Measurements from ENCODE around the gene FBXW11.
"Not testable (repeated sequence)": the region's sequence is repeated elsewhere in the genome, so short reads cannot be mapped to it uniquely, and the experiment has no call there.

FBXW11 gene

DNA sequence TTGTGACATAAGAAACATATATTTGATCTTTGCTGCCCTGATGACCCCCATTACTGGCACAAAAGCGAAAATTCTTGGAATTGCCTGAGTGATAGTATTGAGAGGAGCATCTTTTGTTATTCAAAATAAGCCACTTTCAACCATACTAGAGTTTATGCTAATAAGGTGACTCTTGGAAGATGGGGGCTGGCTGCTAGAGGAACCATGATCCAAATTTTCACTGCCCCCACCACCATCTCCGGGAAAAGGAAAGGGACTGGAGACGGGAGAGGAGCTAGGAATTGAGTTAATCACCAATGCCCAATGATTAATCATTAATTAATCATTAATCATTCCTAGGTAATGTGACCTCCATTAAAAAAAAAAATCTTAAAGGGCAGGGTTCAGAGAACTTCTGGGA is 25.6 kb downstream of the FBXW11 start:
- no peak for DNase-seq

DNA sequence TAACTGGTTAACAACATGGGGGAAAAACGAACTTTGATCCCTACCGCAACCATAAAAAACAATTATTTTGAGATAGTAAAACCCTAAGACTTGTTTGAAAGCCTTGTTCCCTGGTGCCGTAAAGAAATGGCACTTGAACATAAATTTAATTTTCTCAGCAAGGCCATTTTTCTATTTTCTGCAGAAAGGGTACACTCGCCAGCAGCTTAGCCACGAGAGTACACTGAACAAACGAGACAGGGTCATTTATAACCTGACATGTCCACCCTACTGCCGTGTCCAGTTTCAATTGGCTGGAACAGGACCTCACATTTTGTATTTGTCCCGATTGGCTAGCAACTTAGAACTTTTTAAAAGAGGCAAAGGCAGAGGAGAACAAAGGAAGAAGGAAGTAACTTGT is 26.8 kb downstream of the FBXW11 start:
- DNase-seq, result no peak

DNA sequence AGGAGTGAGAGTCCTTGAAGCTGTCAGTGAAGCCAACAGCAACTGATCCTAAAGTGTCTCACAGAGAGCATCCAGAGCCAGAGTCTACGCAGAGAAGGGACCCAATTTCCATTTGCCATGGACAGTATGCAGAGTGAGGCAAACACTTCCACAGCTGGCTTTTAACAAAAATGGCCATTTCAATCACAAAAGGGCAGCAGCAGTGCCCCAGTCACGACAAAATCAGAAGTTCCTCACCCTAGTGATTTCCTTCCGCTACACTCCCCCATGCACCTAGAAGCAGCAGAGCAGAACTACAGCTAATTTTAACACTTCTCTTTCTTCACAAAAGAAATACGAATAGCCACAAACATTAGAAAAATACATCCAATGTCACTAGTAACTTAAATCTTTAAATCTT is 27.9 kb downstream of the FBXW11 start:
- DNase-seq, result no peak

DNA sequence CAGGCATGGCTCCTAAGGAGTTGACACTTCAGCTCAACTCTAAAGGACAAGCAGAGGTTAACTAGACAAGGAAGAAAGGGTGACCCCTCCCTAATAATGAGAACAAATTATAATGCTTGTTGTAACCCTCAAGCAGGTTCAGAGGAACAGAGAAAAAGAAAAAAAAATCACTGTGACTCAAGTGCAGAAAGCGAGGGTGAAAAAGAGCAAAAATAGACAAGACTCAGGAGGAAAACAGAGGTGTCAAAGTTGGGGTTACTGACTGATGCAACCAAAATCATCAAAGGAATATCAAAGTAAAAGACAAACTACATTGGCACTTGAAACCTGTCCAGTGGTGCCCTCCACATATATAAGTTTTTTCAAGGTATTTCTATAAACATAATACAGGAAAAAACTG is 28.4 kb downstream of the FBXW11 start:
- no peak for DNase-seq

DNA sequence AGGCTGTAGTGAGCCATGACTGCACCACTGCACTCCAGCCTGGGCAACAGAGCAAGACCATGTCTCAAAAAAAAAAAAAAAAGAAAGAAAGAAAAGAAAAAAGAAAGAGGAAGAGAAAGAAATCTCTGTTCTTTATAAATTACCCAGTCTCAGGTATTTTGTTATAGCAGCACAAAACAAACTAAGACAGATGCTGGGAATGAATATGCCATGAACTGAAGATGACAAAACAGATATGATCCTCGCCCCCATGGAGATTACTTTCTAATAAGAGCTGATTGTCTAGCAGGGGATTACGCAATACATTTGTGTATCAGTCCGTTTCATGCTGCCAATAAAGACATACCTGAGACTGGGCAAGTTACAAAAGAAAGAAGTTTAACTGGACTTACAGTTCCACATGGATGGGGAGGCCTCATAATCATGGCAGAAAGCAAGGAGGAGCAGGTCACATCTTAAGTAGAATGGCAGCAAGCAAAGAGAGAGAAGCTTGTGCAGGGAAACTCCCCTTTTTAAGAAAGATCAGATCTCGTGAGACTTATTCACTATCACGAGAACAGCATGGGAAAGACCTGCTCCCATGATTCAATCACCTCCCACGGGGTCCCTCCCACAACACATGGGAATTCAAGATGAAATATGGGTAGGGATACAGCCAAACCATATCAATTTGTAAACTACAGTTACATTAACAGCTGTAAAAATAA is 29.0 kb downstream of the FBXW11 start:
- not testable (repeated sequence) for DNase-seq

DNA sequence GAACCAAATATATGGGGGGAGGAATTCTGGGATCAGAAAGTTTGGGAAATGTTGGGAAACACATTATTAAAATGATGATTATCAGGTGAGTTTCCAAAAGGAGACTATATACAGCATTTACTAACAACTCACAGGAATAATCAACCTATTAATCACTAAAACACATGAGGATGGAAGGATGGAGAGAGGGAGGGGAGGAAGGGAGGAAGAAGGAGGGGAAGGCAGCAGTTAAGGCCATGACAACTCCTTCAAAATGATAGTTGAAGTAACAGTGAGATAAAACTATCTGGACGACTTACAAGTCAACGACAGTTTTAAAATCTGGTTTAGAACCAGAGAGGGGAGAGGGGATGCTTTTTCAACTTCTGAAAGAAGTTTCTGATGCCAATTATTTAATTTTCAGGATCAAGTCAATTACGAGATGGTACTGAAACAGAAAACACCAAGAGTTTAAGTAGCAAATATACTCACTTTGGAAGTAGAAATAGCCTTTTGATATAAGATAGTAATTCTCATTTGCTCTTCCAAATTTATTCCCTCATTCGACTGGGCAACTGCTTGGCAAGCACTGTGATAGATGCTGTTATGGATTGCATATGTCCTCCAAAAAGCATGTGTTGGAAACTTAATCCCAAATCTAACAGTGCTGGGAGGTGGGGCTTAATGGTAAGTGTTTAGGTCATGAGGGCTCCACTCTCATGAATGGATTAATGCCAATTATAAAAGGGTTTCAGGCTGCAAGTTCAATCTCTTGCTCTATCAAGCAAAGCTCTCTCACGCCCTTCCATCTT is 30.4 kb downstream of the FBXW11 start:
- DNase-seq, result no peak

DNA sequence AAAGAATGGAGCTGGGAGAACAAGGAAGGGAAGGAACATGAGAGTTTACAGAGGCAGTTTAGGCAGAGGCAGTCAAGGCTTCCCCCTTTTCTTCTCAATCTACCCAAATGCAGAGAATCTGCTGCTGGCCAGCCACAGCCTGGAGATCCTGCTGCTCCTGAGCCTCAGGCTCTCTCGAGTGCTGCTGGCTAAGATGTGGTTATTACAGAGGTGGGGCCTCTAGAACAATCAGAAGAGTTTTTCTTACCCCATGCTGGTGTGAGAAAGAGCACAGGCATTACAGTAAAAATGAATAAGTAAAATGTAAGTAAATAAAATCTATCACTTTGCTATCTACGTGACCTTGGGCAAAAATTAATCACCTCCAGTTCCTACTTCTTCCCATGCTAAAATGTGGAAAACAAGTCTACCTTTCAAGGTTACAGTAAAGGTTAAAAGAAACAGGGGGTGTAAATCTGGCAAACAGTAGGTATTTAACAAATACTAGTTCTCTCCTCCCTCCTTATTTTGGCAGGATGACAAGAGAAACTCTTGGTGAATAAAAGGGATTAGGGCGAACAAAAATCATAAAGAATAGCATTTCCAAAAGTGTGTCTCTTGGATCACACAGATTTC is 31.1 kb downstream of the FBXW11 start:
- DNase-seq, result no peak

DNA sequence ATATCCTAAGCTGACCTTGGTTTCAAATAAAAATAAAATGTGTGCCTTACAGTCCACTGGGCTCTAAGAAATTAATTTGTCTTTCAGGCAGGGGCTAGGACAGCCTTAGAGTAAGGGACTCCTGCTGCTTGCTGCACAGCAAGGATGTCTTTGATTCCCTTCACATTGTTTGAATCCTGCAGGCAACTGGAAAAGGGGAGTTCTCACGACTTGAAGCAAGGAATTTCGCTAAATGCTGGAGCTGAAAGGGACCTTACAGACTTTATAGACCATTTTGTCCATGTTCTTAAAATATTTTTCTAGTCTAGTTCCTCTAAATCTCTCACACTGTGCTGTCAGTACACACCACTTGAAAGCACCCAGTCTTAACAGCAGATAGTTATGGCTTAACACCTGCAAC is 35.6 kb downstream of the FBXW11 start:
- DNase-seq, result no peak

DNA sequence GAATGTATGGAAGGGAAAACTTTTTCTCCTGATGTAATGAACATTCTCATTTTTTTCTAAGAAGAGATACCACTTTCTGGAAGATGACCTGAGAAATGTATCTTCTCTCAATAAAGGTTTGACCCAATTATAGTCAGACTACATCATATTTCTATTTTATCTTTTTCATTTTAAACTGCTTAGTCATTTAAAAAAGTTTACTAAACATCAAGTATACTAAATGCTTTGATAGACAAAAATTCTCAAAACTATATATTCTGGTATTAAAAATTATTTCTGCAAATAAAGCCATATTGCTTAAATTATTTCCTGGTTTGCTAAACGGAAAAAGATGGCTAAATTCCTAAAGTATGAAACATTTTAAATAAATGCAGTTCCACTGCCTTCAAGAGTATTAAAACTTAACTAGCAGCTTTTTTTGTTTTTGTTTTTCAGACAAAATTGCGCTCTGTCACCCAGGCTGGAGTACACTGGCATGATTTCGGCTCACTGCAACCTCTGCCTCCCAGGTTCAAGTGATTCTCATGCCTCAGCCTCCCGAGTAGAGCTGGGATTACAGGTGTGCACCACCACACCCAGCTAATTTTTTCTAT is 37.1 kb downstream of the FBXW11 start:
- DNase-seq, result no peak

DNA sequence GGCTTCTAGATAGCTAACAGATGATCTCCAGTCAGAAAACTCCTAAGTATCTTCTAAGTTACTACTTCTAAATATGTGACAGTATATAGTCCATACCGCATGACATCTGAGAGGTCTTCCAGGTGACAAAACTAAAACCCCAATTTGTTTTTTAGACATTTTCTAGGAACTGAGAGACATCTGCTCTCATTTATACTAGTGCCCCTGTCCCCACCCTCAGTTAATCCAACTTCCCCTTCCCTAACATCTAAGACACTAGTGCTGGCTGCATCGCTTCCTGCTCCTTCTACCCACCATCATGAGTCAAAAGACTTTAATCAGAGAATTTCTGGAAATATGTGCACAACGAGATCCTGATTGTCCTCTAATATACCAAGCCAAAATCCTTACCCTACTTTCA is 37.9 kb downstream of the FBXW11 start:
- peak; percentile 91 for DNase-seq

DNA sequence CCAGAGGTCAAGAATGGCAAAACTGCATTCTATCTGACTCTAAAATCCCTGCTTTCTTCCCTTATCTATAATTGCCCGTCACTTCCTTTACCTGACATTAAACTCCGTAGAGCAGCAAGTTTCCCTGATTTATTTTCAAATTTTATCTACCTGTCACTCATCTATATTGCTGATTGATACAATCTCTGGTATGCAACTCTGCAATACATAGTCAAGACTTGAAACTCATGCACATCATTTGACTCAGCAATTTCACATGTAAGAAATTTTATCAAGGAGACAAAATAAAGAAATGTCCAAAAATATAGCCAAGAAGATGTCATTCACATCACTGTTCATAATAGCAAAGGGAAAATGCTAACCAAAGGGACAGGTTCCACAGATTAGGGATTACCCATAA is 39.5 kb downstream of the FBXW11 start:
- no peak for DNase-seq

DNA sequence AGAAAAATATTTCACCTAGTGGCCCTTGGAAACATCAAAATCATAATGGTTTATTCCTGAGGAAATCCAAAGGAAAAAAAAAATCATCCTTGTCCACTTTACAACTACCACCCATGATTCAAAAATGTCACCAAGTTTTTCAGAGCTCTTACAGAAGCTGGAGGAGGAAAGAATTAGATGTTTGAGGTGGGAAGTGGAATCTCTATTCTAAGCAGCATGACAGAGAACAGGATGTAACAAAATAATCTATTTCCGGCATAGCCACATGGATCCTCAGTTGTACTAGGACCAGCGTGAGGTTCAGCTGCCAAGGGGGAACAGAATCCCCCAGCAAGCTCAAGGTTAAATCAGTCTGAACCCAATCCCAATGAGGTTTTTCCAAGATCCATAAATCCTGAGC is 40.2 kb downstream of the FBXW11 start:
- DNase-seq, result no peak

DNA sequence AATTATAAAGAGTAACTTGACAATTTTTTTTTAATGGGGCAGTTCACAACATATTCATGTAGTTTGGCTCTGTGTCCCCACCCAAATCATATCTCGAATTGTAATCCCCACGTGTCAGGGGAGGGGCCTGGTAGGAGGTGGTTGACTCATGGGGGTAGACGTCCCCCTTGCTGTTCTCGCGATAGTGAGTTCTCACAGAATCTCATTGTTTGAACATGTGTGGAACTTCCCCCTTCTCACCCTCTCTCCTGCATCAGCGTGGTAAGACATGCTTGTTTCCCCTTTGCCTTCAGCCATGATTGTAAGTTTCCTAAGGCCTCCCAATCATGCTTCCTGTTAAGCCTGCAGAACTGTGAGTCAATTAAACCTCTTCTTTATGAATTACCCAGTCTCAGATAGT is 40.7 kb downstream of the FBXW11 start:
- peak; percentile 79 for DNase-seq

DNA sequence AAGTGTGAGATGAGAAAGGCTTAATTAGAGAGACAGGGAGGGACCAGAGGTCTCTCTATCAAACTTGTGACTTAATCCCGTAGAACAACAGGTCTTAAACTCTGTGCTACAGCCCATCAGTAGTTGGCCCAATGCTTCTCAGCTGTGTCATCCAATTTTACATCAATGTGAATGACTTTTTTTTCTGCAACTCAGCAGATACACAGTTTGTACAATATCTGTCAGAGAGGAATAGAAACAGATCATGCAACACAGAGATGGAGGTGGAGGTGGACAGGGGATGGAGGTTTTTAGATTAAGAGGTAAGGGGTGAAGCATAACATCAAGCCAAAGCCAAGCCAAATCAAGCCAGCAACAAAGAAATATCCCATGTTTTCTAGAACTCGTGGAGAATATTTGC is 43.0 kb downstream of the FBXW11 start:
- DNase-seq, result no peak

DNA sequence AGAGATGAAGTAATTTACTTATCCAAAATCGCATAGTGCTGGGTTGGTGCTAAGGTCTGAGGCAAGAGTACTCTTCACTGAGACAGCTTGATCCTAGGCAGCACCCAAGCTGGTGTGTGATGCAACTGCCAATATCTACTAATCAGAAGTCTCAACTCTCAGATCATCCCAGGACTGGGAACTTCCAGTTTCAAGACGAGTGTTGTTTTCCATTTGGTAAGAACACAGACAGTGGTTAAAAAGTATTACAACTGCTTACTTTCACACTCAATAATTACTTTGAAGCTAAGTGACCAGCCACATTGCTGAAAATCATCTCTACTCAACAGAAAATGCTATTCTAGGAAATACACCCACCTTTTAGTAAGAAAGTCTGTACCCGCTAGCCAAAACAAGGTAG is 45.3 kb downstream of the FBXW11 start:
- DNase-seq, result peak; percentile 96

DNA sequence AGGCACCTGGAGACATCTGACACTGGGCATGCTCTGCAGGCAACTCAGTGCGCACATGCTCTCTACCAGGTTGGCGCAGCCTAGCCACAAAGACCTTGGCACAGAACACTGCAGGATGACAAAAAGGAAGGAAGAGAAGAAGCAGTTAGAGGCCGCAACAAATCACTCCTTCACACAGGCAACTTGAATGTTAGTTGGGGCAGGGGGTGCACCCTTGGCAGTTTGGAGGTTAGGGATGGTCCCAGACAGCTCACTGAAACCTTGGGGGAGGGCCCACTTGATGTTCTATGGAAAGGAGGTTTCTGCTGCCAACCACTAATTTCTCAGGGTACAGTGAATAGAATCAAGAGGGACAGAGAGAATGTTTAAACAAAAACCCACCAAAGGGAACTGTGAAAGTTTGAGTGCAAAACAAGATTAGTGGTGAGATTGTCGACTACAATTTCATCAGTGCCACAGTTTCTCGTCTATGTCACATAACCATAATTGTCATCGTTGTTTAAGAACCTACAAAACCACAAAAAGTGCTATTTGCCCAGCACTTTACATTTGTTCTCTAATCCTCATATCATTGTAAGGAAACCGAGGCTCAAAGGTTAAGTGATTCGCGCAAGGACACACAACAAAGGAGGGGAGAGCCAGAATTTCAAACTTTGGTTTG is 48.7 kb downstream of the FBXW11 start:
- peak; percentile 43 for DNase-seq

DNA sequence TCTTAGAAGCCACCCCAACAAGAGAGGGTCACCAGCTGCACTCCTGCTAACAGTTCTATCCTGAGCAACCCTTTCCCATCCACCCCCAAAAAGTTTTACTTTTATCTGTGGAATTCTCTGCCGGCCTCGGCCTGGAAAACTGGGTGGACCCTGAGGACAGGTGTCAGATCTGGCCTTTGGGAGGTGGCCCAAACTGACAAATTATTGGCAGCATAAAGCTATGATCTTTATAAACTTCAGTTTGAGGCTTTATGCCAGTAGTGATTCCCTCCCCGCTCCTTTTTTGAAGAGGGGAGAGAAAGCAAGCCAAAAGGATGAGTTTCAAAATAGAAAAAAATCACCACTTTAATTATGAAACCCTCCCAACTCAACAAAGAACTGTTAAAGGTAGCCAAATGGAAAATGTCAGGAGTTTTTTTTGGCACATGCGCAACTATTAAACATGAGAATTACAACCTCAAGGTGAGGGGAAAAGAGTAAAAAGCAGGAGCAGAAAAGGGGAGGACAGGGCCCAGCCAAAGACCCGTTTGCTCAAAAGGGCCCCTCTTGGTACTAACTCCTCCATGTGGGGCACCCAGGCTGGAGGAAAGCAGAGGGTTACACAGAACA is 49.4 kb downstream of the FBXW11 start:
- no peak for DNase-seq

DNA sequence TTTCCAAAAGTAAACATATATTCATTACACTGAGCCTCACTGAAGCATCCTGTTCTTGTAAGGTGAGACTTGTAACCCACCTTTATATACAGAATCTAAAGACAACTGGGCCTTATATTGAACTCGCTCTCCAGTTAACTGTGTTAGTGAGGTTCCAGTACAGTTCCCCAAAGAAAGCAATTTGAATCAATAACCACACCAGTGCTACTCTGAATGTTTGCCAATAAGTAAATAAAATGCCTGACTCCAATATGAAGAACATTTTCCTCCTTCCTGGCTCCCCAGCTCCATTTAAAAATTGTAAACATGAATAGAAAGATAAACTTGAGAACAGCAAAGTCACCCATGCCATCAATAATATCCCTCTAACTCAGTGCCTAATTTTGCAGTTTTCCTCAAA is 50.1 kb downstream of the FBXW11 start:
- no peak for DNase-seq

DNA sequence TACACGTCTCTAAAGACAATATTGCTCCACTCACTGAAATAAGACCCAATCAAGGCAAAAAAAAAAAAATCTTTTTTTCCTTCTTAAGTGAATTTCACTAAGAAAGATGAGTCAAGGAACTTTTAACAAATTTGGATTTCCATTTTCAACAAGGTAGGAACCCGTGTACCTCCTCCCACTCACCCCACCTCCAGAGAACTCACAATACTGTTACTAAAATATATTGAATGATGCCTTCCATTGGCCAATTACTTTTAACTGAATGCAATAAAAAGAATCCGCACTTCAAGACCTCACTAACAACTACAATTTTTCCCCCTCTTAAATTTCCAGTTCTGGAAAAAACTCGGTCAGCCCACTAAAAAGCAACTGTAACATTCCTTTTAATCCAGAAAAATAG is 50.7 kb downstream of the FBXW11 start:
- no peak for DNase-seq

DNA sequence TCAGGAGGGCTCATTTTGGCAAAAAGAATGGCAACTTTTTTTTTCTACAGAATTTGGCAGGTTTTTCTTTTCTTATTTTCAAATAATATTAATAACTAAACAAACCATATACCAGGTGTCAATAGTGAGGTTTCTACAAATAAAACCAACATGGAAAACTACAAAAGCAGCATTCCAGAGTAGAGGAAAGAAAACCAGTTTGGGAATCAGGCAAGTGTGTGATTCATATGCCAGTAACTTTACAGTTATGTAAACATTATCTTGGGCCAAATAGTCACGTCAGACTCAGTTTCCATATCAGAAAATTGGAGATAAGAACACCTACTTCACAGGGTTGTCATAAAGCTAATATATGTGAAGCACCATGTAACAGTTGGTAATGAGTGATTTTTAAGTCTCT is 51.7 kb downstream of the FBXW11 start:
- no peak for DNase-seq

DNA sequence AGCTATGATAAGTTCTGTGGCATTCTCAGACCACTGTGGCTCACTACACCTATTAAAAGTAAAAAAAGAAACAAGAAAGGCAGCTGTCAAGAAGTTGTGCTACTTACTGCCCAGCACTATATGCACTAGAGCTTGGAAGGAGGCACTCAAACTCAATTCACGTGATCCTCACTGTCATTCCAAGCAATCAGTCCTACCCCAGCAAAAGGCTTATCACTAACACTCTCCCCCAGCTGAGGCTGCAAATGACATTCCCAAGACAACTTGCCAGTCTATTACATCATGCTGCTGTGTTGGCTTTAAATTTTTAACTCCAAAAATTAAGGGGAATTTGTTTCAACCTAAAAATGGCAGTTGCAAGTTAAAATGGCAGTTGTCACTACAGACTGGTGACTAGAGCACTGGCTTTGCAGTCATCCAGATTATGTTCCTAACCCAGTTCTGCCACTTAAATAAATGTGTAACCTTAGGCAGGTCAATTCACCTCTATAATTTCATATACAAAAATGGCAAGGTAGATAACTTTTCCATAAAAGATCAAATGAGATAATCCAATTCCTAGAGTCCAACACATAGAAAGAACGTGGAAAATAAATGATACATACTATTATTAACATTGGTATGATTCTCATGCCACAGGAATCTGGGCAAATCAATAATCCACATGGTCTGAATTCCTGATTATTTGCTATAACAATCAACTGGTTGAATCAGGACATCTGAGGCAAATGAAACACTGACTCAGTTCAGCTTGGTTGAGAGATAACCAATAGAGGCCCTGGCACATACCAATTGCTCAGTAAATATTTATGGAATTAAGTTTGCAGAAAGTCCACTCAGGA is 52.4 kb downstream of the FBXW11 start:
- DNase-seq, result no peak

DNA sequence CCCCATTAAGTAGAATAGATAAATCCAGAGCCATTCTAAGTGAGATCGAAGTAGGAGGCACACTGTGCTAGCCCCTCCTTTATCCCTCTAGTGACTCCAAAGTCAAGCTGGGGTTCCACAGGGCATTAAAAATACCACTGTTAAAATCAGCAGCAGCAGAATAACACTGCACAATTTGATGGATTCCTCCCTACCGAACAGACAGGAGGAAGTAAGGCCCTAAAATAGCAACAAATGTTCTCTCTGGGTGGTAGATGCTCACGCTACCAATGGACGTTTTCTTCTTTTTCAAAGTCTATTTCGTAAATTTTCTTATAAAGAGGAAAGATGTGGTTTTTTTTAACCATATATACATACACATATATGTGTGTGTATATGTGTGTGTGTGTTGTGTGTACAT is 54.4 kb downstream of the FBXW11 start:
- DNase-seq, result peak; percentile 76

All from MV-4-11 (cell line).